ENCODE data around the gene SMARCA1.

Gene SMARCA1

GRCh38 chrX:129488359-129488758, 34.9 kb downstream of the SMARCA1 start:
- H3K4me3 ChIP-seq (ENCODE audit: low read length): no peak overlapping the region
- H3K4me1 ChIP-seq (ENCODE audit: insufficient read depth, low read length): no peaks in the 10 kb centered on the region
- H3K9me3 ChIP-seq (ENCODE audit: low read length): no peaks in the 10 kb centered on the region
- H3K27me3 ChIP-seq (ENCODE audit: insufficient read depth, low read length): no peaks in the 10 kb centered on the region
- H3K36me3 ChIP-seq (ENCODE audit: insufficient read depth, low read length): peaks cover 43% of the 10 kb centered on the region
- H2AFZ ChIP-seq (ENCODE audit: low read depth, low read length): no peak overlapping the region

- H3K9me3 ChIP-seq (ENCODE audit: low read length): no peaks in the 10 kb centered on the region
- peaks cover 31% of the 10 kb centered on the region for H3K36me3 ChIP-seq (ENCODE audit: insufficient read depth, low read length)
- H3K4me3 ChIP-seq (ENCODE audit: low read length): no peak overlapping the region
- H3K27me3 ChIP-seq (ENCODE audit: insufficient read depth, low read length): no peaks in the 10 kb centered on the region
- no peaks in the 10 kb centered on the region for H3K4me1 ChIP-seq (ENCODE audit: insufficient read depth, low read length)
- no peak overlapping the region for H2AFZ ChIP-seq (ENCODE audit: low read depth, low read length)
Measured at GRCh38 chrX:129480889-129481288, 42.4 kb downstream of the SMARCA1 start.

GRCh38 chrX:129478516-129478915, 44.8 kb downstream of the SMARCA1 start:
- H3K4me1 ChIP-seq (ENCODE audit: insufficient read depth, low read length): no peaks in the 10 kb centered on the region
- no peaks in the 10 kb centered on the region for H3K9me3 ChIP-seq (ENCODE audit: low read length)
- H3K4me3 ChIP-seq (ENCODE audit: low read length): no peak overlapping the region
- peaks cover 32% of the 10 kb centered on the region for H3K36me3 ChIP-seq (ENCODE audit: insufficient read depth, low read length)
- H2AFZ ChIP-seq (ENCODE audit: low read depth, low read length): no peak overlapping the region
- no peaks in the 10 kb centered on the region for H3K27me3 ChIP-seq (ENCODE audit: insufficient read depth, low read length)

GRCh38 chrX:129472116-129472515, 51.2 kb downstream of the SMARCA1 start:
- no peaks in the 10 kb centered on the region for H3K4me1 ChIP-seq (ENCODE audit: insufficient read depth, low read length)
- H3K36me3 ChIP-seq (ENCODE audit: insufficient read depth, low read length): peaks cover 29% of the 10 kb centered on the region
- no peaks in the 10 kb centered on the region for H3K9me3 ChIP-seq (ENCODE audit: low read length)
- no peak overlapping the region for H3K4me3 ChIP-seq (ENCODE audit: low read length)
- H2AFZ ChIP-seq (ENCODE audit: low read depth, low read length): no peak overlapping the region
- no peaks in the 10 kb centered on the region for H3K27me3 ChIP-seq (ENCODE audit: insufficient read depth, low read length)

- Histone ChIP-seq H3K4me3 (ENCODE audit: low read length) (no peak overlapping the region), H2AFZ (ENCODE audit: low read depth, low read length) (no peak overlapping the region), H3K4me1 (ENCODE audit: insufficient read depth, low read length) (no peaks in the 10 kb centered on the region), H3K27me3 (ENCODE audit: insufficient read depth, low read length) (no peaks in the 10 kb centered on the region), H3K36me3 (ENCODE audit: insufficient read depth, low read length) (peaks cover 28% of the 10 kb centered on the region), H3K9me3 (ENCODE audit: low read length) (no peaks in the 10 kb centered on the region)
Measured at GRCh38 chrX:129462707-129463106, 60.6 kb downstream of the SMARCA1 start.

- Histone ChIP-seq H3K4me3 (ENCODE audit: low read length) (no peak overlapping the region), H3K9me3 (ENCODE audit: low read length) (no peaks in the 10 kb centered on the region), H3K4me1 (ENCODE audit: insufficient read depth, low read length) (no peaks in the 10 kb centered on the region), H3K36me3 (ENCODE audit: insufficient read depth, low read length) (peaks cover 25% of the 10 kb centered on the region), H2AFZ (ENCODE audit: low read depth, low read length) (no peak overlapping the region), H3K27me3 (ENCODE audit: insufficient read depth, low read length) (no peaks in the 10 kb centered on the region)
Measured at GRCh38 chrX:129461801-129462456, 61.4 kb downstream of the SMARCA1 start.

GRCh38 chrX:129452523-129452922, 70.8 kb downstream of the SMARCA1 start:
- H3K27me3 ChIP-seq (ENCODE audit: insufficient read depth, low read length): no peaks in the 10 kb centered on the region
- no peaks in the 10 kb centered on the region for H3K9me3 ChIP-seq (ENCODE audit: low read length)
- no peak overlapping the region for H3K4me3 ChIP-seq (ENCODE audit: low read length)
- H2AFZ ChIP-seq (ENCODE audit: low read depth, low read length): no peak overlapping the region
- no peaks in the 10 kb centered on the region for H3K4me1 ChIP-seq (ENCODE audit: insufficient read depth, low read length)
- peaks cover 5% of the 10 kb centered on the region for H3K36me3 ChIP-seq (ENCODE audit: insufficient read depth, low read length)

- no peaks in the 10 kb centered on the region for H3K27me3 ChIP-seq (ENCODE audit: insufficient read depth, low read length)
- H2AFZ ChIP-seq (ENCODE audit: low read depth, low read length): no peak overlapping the region
- no peaks in the 10 kb centered on the region for H3K9me3 ChIP-seq (ENCODE audit: low read length)
- H3K4me3 ChIP-seq (ENCODE audit: low read length): no peak overlapping the region
- H3K4me1 ChIP-seq (ENCODE audit: insufficient read depth, low read length): no peaks in the 10 kb centered on the region
- peaks cover 2% of the 10 kb centered on the region for H3K36me3 ChIP-seq (ENCODE audit: insufficient read depth, low read length)
Measured at GRCh38 chrX:129450123-129450522, 73.2 kb downstream of the SMARCA1 start.

- H3K4me1 ChIP-seq (ENCODE audit: insufficient read depth, low read length): no peaks in the 10 kb centered on the region
- H3K9me3 ChIP-seq (ENCODE audit: low read length): no peaks in the 10 kb centered on the region
- H2AFZ ChIP-seq (ENCODE audit: low read depth, low read length): no peak overlapping the region
- no peaks in the 10 kb centered on the region for H3K27me3 ChIP-seq (ENCODE audit: insufficient read depth, low read length)
- peaks cover 3% of the 10 kb centered on the region for H3K36me3 ChIP-seq (ENCODE audit: insufficient read depth, low read length)
- no peak overlapping the region for H3K4me3 ChIP-seq (ENCODE audit: low read length)
Measured at GRCh38 chrX:129449148-129449547, 74.1 kb downstream of the SMARCA1 start.

- Histone ChIP-seq H3K4me3 (ENCODE audit: low read length) (no peak overlapping the region), H3K4me1 (ENCODE audit: insufficient read depth, low read length) (no peaks in the 10 kb centered on the region), H3K27me3 (ENCODE audit: insufficient read depth, low read length) (no peaks in the 10 kb centered on the region), H2AFZ (ENCODE audit: low read depth, low read length) (no peak overlapping the region), H3K9me3 (ENCODE audit: low read length) (no peaks in the 10 kb centered on the region), H3K36me3 (ENCODE audit: insufficient read depth, low read length) (peaks cover 3% of the 10 kb centered on the region)
Measured at GRCh38 chrX:129445436-129445835, 77.9 kb downstream of the SMARCA1 start.

- no peak overlapping the region for H2AFZ ChIP-seq (ENCODE audit: low read depth, low read length)
Measured at GRCh38 chrX:129433945-129434344, 89.3 kb downstream of the SMARCA1 start.

GRCh38 chrX:129433461-129433860, 89.8 kb downstream of the SMARCA1 start:
- no peak overlapping the region for H3K4me3 ChIP-seq (ENCODE audit: low read length)
- peaks cover 7% of the 10 kb centered on the region for H3K36me3 ChIP-seq (ENCODE audit: insufficient read depth, low read length)
- no peaks in the 10 kb centered on the region for H3K4me1 ChIP-seq (ENCODE audit: insufficient read depth, low read length)
- no peaks in the 10 kb centered on the region for H3K27me3 ChIP-seq (ENCODE audit: insufficient read depth, low read length)
- H3K9me3 ChIP-seq (ENCODE audit: low read length): no peaks in the 10 kb centered on the region
- no peak overlapping the region for H2AFZ ChIP-seq (ENCODE audit: low read depth, low read length)

More at GRCh38 chrX:129433945-129434344, 89.3 kb downstream of the SMARCA1 start:
- Histone ChIP-seq H3K9me3 (ENCODE audit: low read length) (no peaks in the 10 kb centered on the region), H3K4me1 (ENCODE audit: insufficient read depth, low read length) (no peaks in the 10 kb centered on the region), H3K4me3 (ENCODE audit: low read length) (no peak overlapping the region), H3K27me3 (ENCODE audit: insufficient read depth, low read length) (no peaks in the 10 kb centered on the region), H3K36me3 (ENCODE audit: insufficient read depth, low read length) (peaks cover 7% of the 10 kb centered on the region)

- Histone ChIP-seq H3K27me3 (ENCODE audit: insufficient read depth, low read length) (no peaks in the 10 kb centered on the region), H3K4me3 (ENCODE audit: low read length) (no peak overlapping the region), H2AFZ (ENCODE audit: low read depth, low read length) (no peak overlapping the region), H3K9me3 (ENCODE audit: low read length) (no peaks in the 10 kb centered on the region), H3K4me1 (ENCODE audit: insufficient read depth, low read length) (no peaks in the 10 kb centered on the region), H3K36me3 (ENCODE audit: insufficient read depth, low read length) (no peaks in the 10 kb centered on the region)
Measured at GRCh38 chrX:129427267-129427666, 96.0 kb downstream of the SMARCA1 start.

GRCh38 chrX:129423191-129423590, 100.1 kb downstream of the SMARCA1 start:
- no peaks in the 10 kb centered on the region for H3K36me3 ChIP-seq (ENCODE audit: insufficient read depth, low read length)
- H3K27me3 ChIP-seq (ENCODE audit: insufficient read depth, low read length): no peaks in the 10 kb centered on the region
- no peak overlapping the region for H2AFZ ChIP-seq (ENCODE audit: low read depth, low read length)
- H3K4me1 ChIP-seq (ENCODE audit: insufficient read depth, low read length): no peaks in the 10 kb centered on the region
- no peak overlapping the region for H3K4me3 ChIP-seq (ENCODE audit: low read length)
- no peaks in the 10 kb centered on the region for H3K9me3 ChIP-seq (ENCODE audit: low read length)
